Naive B cell (primary cell): ENCODE results near the gene GPC3. TPM values are rescaled to one million over a fixed set of nuclear protein-coding genes. Genes with fewer than 3 reads are reported as not detected.
"Not testable (repeated sequence)": the region's sequence is repeated elsewhere in the genome, so short reads cannot be mapped to it uniquely, and the experiment has no call there.

Experiments
- ATAC-seq, 2 donors: fragments of 150-1000 bp; cut with Tn5 transposase; 2 replicates each; pipeline ENCODE4 v1.10.0; 2021; ENCODE audit warnings: low read depth in 2 of 2, mild to moderate bottlenecking in 2 of 2, moderate library complexity in 2 of 2
- DNase-seq: peaks from one replicate; pipeline ENCODE4 v3.0.0; 2022
- H3K27ac Mint-ChIP-seq, 6 donors: one replicate each; pipeline ENCODE4 v1.8.0; 2020 to 2022; ENCODE audit warnings: mild to moderate bottlenecking in 6 of 6, mixed read lengths in 6 of 6, moderate library complexity in 5 of 6, inconsistent platforms in 2 of 6
- H3K27me3 Mint-ChIP-seq, 3 donors: one replicate each; pipeline ENCODE4 v1.8.0; 2021 to 2022; ENCODE audit warnings: mixed read lengths in 3 of 3, mild to moderate bottlenecking in 1 of 3
- H3K36me3 Mint-ChIP-seq, 2 donors: one replicate each; pipeline ENCODE4 v1.8.0; 2020 to 2022; ENCODE audit warnings: mixed read lengths in 2 of 2, inconsistent platforms in 1 of 2, mild to moderate bottlenecking in 1 of 2
- H3K4me1 Mint-ChIP-seq, 3 donors: one replicate each; pipeline ENCODE4 v1.8.0; 2020 to 2022; ENCODE audit warnings: mixed read lengths in 3 of 3, inconsistent platforms in 1 of 3, mild to moderate bottlenecking in 1 of 3, moderate library complexity in 1 of 3
- H3K4me3 Mint-ChIP-seq, 8 donors: one replicate each; pipeline ENCODE4 v1.8.0; 2020 to 2022; ENCODE audit warnings: mild to moderate bottlenecking in 8 of 8, mixed read lengths in 8 of 8, moderate library complexity in 8 of 8, inconsistent platforms in 2 of 8
- H3K9me3 Mint-ChIP-seq, 7 donors: one replicate each; pipeline ENCODE4 v1.8.0; 2020 to 2022; ENCODE audit warnings: mixed read lengths in 7 of 7, mild to moderate bottlenecking in 5 of 7, inconsistent platforms in 2 of 7, moderate library complexity in 1 of 7
- polyA plus RNA-seq, 6 donors: library from polyadenylated mRNA; unstranded; fragments of 300-500 nt; fragmentation: Illumina TruSeq; gene quantifications; one replicate each; pipeline ENCODE4 v1.2.3, GENCODE V29; 2021; ENCODE audit warnings: low read depth in 6 of 6

GPC3 gene
- polyA plus RNA-seq, 6 donors from 2014 or later = not detected

DNA sequence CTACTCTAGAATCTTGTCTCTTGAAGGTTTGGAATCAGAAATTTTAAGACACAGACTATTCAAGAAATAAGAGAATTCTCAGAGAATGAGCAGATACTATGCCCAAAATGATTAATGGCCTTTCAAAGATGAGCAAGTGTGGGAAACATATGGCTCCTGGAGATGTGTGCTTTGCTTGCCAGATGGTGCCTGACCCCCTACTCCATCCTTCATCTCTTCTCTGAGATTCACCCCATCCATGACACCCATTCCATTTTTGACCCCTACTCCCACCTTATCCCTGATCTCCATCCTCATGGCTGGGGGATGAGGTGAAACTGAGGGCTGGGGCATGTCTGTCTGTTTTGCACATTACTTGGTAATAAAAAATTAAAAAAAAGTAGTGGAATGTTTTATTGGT lies 75.5 kb downstream of the GPC3 start:
- Mint-ChIP-seq H3K27me3 (peaks cover 0 to 10% (median 0%) of the 10 kb centered on the region in 3 donors), H3K4me1 (no peaks in the 10 kb centered on the region), H3K4me3 (no peak overlapping the region), H3K9me3 (no peaks in the 10 kb centered on the region), H3K27ac (no peak overlapping the region), H3K36me3 (no peaks in the 10 kb centered on the region)
- no peak for ATAC-seq
- no peak for DNase-seq

DNA sequence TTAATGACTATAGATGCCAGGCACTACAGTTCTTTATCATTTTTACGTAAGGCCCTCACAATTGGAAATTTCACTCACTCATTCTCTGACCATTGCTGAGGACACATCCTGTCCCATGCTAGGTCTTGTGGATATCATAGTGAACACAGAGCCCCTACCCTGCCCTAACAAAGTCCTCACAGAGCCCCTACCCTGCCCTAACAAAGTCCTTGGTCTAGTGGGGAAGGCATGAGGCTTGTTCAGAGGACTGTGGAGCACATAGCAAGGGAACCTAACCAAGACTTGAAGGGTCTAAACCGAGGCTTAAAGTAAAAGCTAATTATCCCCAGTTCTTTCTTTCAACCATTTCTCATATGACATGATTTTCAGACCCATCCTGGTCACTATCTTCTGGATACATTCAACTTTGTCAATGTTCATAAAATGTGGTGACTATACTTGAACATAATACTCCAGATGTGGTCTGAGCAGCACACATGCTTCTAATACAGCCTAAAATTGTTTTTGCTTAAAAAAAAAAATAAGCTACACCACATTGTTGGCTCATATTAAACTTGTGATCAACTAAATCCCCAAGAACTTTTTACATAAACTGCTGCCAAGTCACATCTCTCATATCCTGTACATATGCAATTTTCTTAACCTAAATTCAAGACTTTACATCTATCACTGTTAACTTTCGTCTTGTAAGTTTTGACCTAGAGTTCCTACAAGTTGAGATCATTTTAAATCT lies 77.0 kb downstream of the GPC3 start:
- no peaks in the 10 kb centered on the region for H3K4me1 Mint-ChIP-seq
- H3K36me3 Mint-ChIP-seq = no peaks in the 10 kb centered on the region
- peaks cover 0 to 24% (median 0%) of the 10 kb centered on the region in 3 donors for H3K27me3 Mint-ChIP-seq
- H3K27ac Mint-ChIP-seq = peak overlapping the region in 1 of 6 donors; percentile 15
- no peak for ATAC-seq
- no peak overlapping the region for H3K4me3 Mint-ChIP-seq
- DNase-seq = no peak
- H3K9me3 Mint-ChIP-seq = no peaks in the 10 kb centered on the region

GRCh38 chrX:133907606-133908005 lies 77.8 kb downstream of the GPC3 start:
- H3K27ac Mint-ChIP-seq = no peak overlapping the region
- ATAC-seq = no peak
- H3K36me3 Mint-ChIP-seq = no peaks in the 10 kb centered on the region
- H3K9me3 Mint-ChIP-seq = no peaks in the 10 kb centered on the region
- H3K4me1 Mint-ChIP-seq = no peaks in the 10 kb centered on the region
- peaks cover 0 to 16% (median 0%) of the 10 kb centered on the region in 3 donors for H3K27me3 Mint-ChIP-seq
- no peak for DNase-seq
- no peak overlapping the region for H3K4me3 Mint-ChIP-seq

- no peak overlapping the region for H3K4me3 Mint-ChIP-seq
- no peaks in the 10 kb centered on the region for H3K9me3 Mint-ChIP-seq
- DNase-seq (no peak), ATAC-seq (no peak)
- H3K27me3 Mint-ChIP-seq = peaks cover 0 to 16% (median 0%) of the 10 kb centered on the region in 3 donors
- H3K4me1 Mint-ChIP-seq = no peaks in the 10 kb centered on the region
- H3K36me3 Mint-ChIP-seq = no peaks in the 10 kb centered on the region
- no peak overlapping the region for H3K27ac Mint-ChIP-seq
Observed at GRCh38 chrX:133905305-133905704, 80.1 kb downstream of the GPC3 start.

- H3K36me3 Mint-ChIP-seq = no peaks in the 10 kb centered on the region
Observed at GRCh38 chrX:133897593-133898163, 87.7 kb downstream of the GPC3 start.

GRCh38 chrX:133892337-133892736 lies 93.1 kb downstream of the GPC3 start:
- H3K4me3 Mint-ChIP-seq = no peak overlapping the region

More at GRCh38 chrX:133897593-133898163, 87.7 kb downstream of the GPC3 start:
- ATAC-seq = no peak
- Mint-ChIP-seq H3K9me3 (no peaks in the 10 kb centered on the region), H3K27ac (no peak overlapping the region), H3K4me3 (no peak overlapping the region), H3K4me1 (no peaks in the 10 kb centered on the region), H3K27me3 (peaks cover 0 to 7% (median 0%) of the 10 kb centered on the region in 3 donors)
- no peak for DNase-seq

DNA sequence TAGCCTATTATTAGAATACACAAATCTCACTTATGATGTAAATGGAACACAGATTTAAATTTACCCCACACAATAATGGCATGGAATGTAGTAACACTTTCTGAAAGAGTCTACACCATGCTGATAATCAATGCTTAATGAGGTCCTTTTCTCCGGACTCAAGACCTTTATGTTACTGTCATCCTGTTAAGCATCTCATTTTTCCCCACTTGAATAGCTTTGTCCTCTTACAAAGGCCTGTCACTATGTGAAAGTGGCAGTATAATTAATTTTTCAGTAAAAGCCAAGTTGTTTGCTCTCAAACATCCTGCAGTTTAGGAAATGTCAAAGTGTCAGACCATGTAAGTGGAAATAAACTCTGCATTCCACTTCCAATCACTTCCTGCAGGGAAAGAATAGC lies 96.4 kb downstream of the GPC3 start:
- no peak overlapping the region for H3K4me3 Mint-ChIP-seq
- H3K4me1 Mint-ChIP-seq = no peaks in the 10 kb centered on the region
- H3K27me3 Mint-ChIP-seq = no peaks in the 10 kb centered on the region
- H3K36me3 Mint-ChIP-seq = no peaks in the 10 kb centered on the region
- H3K27ac Mint-ChIP-seq = no peak overlapping the region
- no peak for DNase-seq
- ATAC-seq = no peak
- peaks cover 0 to 6% (median 0%) of the 10 kb centered on the region in 7 donors for H3K9me3 Mint-ChIP-seq

More at GRCh38 chrX:133892337-133892736, 93.1 kb downstream of the GPC3 start:
- DNase-seq (no peak), ATAC-seq (no peak)
- H3K36me3 Mint-ChIP-seq = no peaks in the 10 kb centered on the region
- H3K9me3 Mint-ChIP-seq = peaks cover 0 to 6% (median 0%) of the 10 kb centered on the region in 7 donors
- H3K27me3 Mint-ChIP-seq = no peaks in the 10 kb centered on the region
- no peak overlapping the region for H3K27ac Mint-ChIP-seq
- H3K4me1 Mint-ChIP-seq = no peaks in the 10 kb centered on the region

GRCh38 chrX:133888084-133888483 lies 97.3 kb downstream of the GPC3 start:
- not testable (repeated sequence) for H3K27ac Mint-ChIP-seq, H3K27me3 Mint-ChIP-seq, DNase-seq, ATAC-seq, H3K36me3 Mint-ChIP-seq, H3K4me1 Mint-ChIP-seq, H3K4me3 Mint-ChIP-seq, H3K9me3 Mint-ChIP-seq

- Mint-ChIP-seq H3K27ac (no peak overlapping the region), H3K9me3 (peaks cover 0 to 3% (median 0%) of the 10 kb centered on the region in 7 donors), H3K4me1 (no peaks in the 10 kb centered on the region), H3K27me3 (peaks cover 0 to 19% (median 0%) of the 10 kb centered on the region in 3 donors), H3K4me3 (no peak overlapping the region), H3K36me3 (no peaks in the 10 kb centered on the region)
- ATAC-seq = no peak
- DNase-seq = no peak
Observed at GRCh38 chrX:133884430-133885394, 100.7 kb downstream of the GPC3 start.

- no peak overlapping the region for H3K27ac Mint-ChIP-seq
- H3K4me1 Mint-ChIP-seq = no peaks in the 10 kb centered on the region
- H3K4me3 Mint-ChIP-seq = no peak overlapping the region
- ATAC-seq (no peak), DNase-seq (no peak)
- H3K27me3 Mint-ChIP-seq = peaks cover 0 to 19% (median 4%) of the 10 kb centered on the region in 3 donors
- no peaks in the 10 kb centered on the region for H3K36me3 Mint-ChIP-seq
- no peaks in the 10 kb centered on the region for H3K9me3 Mint-ChIP-seq
Observed at GRCh38 chrX:133881893-133882292, 103.5 kb downstream of the GPC3 start.

- H3K9me3 Mint-ChIP-seq = no peaks in the 10 kb centered on the region
- ATAC-seq (no peak), DNase-seq (no peak)
- H3K4me3 Mint-ChIP-seq = no peak overlapping the region
- H3K4me1 Mint-ChIP-seq = no peaks in the 10 kb centered on the region
- no peaks in the 10 kb centered on the region for H3K36me3 Mint-ChIP-seq
- peaks cover 0 to 19% (median 4%) of the 10 kb centered on the region in 3 donors for H3K27me3 Mint-ChIP-seq
- H3K27ac Mint-ChIP-seq = no peak overlapping the region
Observed at GRCh38 chrX:133881007-133881406, 104.4 kb downstream of the GPC3 start.

DNA sequence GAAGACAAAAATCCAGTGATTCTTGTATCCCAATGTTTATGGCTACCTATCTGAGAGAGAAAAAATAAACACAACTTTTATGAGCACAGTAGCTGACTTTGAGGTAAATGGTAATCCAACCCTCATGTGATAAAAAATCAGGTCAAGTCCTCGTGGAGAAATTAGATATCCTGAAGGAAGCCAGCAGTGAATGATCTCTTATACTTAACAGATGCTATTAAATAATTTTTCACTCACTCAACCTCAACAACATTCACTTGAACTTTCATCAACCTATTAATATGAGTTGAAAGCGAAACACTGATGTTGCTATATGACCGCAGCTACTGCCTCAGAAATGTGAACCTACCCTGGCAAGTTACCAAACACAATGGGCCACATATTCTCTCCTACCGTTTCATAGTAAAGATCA lies 105.4 kb downstream of the GPC3 start:
- ATAC-seq = no peak
- H3K36me3 Mint-ChIP-seq = no peaks in the 10 kb centered on the region
- H3K4me1 Mint-ChIP-seq = no peaks in the 10 kb centered on the region
- DNase-seq = no peak
- H3K9me3 Mint-ChIP-seq = no peaks in the 10 kb centered on the region
- no peak overlapping the region for H3K4me3 Mint-ChIP-seq
- H3K27ac Mint-ChIP-seq = no peak overlapping the region
- peaks cover 0 to 19% (median 4%) of the 10 kb centered on the region in 3 donors for H3K27me3 Mint-ChIP-seq

- no peak for ATAC-seq
- DNase-seq = no peak
- Mint-ChIP-seq H3K27me3 (peaks cover 0 to 28% (median 4%) of the 10 kb centered on the region in 3 donors), H3K27ac (no peak overlapping the region), H3K9me3 (no peaks in the 10 kb centered on the region), H3K36me3 (no peaks in the 10 kb centered on the region), H3K4me1 (no peaks in the 10 kb centered on the region), H3K4me3 (no peak overlapping the region)
Observed at GRCh38 chrX:133878710-133879109, 106.7 kb downstream of the GPC3 start.
